Heart left ventricle (tissue), 13 donors: ENCODE results near the gene TMEM37.

ENCODE experiments used
- CTCF ChIP-seq, 12 donors: fragments of 200-600 bp; sonication (generic) in 4 of 12; IDR thresholded peaks; one replicate each; pipeline versions ENCODE4 v1.5.0 to v1.8.0; 2018 to 2022; ENCODE audit warnings: antibody characterized with exemption in 12 of 12, mild to moderate bottlenecking in 5 of 12
- POLR2A ChIP-seq, 2 donors: fragments of 450-650 bp; IDR thresholded peaks; one replicate each; pipeline ENCODE4 v1.6.1; 2017; ENCODE audit warnings: antibody characterized with exemption in 2 of 2, mild to moderate bottlenecking in 2 of 2, moderate library complexity in 2 of 2
- donor health status: ischemic (EF 13 %, LVEDD 7.1; RV severe dilation, severe dysfunction).
- donor health status: DM: no; HTN: yes; CAD: no.
- donor health status: DM: no; HTN: no; CAD: no.
- donor health status: ischemic (EF 25% LVEDD 6.9; RV normal size, moderate dysfunction).
- donor health status: ischemic (EF 25% LVEDD 5.7; RV mildly dilated, moderate dysfunction).
- donor health status: ischemic (EF 35%, LVEDD 5.7; RV mildly dilated, moderate dysfunction).
- donor health status: nonischemic (EF 11% LVEDD 7.7; RV severe dilation, severe dysfunction).
- donor health status: DM: yes; HTN: yes; CAD: no.
- donor health status: PGD.
- donor health status: ischemic (EF 29% LVEDD 5.4; RV normal size, mild dysfunction).
- donor health status: nonischemic (EF 23%, LVEDD 6.1; RV moderate dilation, normal function).

- TF ChIP-seq CTCF (IDR thresholded peaks at IDR 0.05) = no peak
- TF ChIP-seq POLR2A (IDR thresholded peaks at IDR 0.05) = no peak
These were observed 53.2 kb downstream of the TMEM37 start for GRCh38 chr2:119484834-119485233.
